ENCODE measurements around the gene DOC2B. TPM values are rescaled to one million over a fixed set of nuclear protein-coding genes. Genes with fewer than 3 reads are reported as not detected.

The DOC2B gene
- total and polyA plus RNA-seq, 2 of the 13 experiments (the other 11 are each of a cell fraction or from before 2014, with no cell fraction given): 0.09 to 0.22 TPM

- H3K9me3 ChIP-seq (ENCODE audit: low read length): no peaks in the 10 kb centered on the region
- no peak overlapping the region for H3K4me3 ChIP-seq (replicated peaks in 1 of 3; ENCODE audit: insufficient read depth in 1 of 3, low read depth in 2 of 3, low read length in 3 of 3)
- TF ChIP-seq ZNF264 (CRISPR knock-in tag; IDR thresholded peaks at IDR 0.05) (no peak), STAG1 (CRISPR knock-in tag; IDR thresholded peaks at IDR 0.05) (no peak), KLF9 (CRISPR knock-in tag; IDR thresholded peaks at IDR 0.05; ENCODE audit: low read depth) (no peak), NFYB (CRISPR knock-in tag; IDR thresholded peaks at IDR 0.05) (no peak), GTF3A (CRISPR knock-in tag; conservative IDR thresholded peaks at IDR 0.05) (no peak), ZNF563 (CRISPR knock-in tag; IDR thresholded peaks at IDR 0.05) (no peak), ZNF446 (CRISPR knock-in tag; IDR thresholded peaks at IDR 0.05) (no peak), NFKBIZ (CRISPR knock-in tag; IDR thresholded peaks at IDR 0.05) (no peak)
- H4K20me1 ChIP-seq (ENCODE audit: insufficient read depth, low read length): no peaks in the 10 kb centered on the region
- H2AFZ ChIP-seq (ENCODE audit: low read length): no peak overlapping the region
- ChIA-PET CTCF (ENCODE audit: low intra/inter-chr PET ratio, low total read pairs) (no interaction called here), POLR2A (no interaction called here)
- FAIRE-seq (no peak), ATAC-seq (no peak), DNase-seq (ENCODE audit: low spot score) (no peak)
- H3K27ac ChIP-seq (ENCODE audit: extremely low read length, insufficient read depth, low read length): no peak overlapping the region
- H3K4me1 ChIP-seq (ENCODE audit: insufficient read depth, low read length): no peaks in the 10 kb centered on the region
- H3K36me3 ChIP-seq (replicated peaks in 1 of 2; ENCODE audit: control insufficient read depth in 1 of 2, insufficient read depth in 2 of 2, low read length in 2 of 2): peaks cover 3 to 5% of the 10 kb centered on the region in 2 experiments; a peak in 3 of 5 replicates
- intact Hi-C loops (cut with micrococcal nuclease; ENCODE audit: unreplicated experiment) (no loop called here), in situ Hi-C loops (cut with HindIII; ENCODE audit: extremely low pct_ligation_motif_present, low pct_unique_long_range_greater_than_20kb) (no loop called here)
- BruUV-seq (replicated peaks): no TSS peak
- no peaks in the 10 kb centered on the region for H3K27me3 ChIP-seq (ENCODE audit: control insufficient read depth in 1 of 2, insufficient read depth in 2 of 2, low read length in 2 of 2)
- no peak overlapping the region for H3K4me2 ChIP-seq (ENCODE audit: low read depth, low read length)
- H3K79me2 ChIP-seq (ENCODE audit: insufficient read depth, low read length): no peaks in the 10 kb centered on the region
- WGBS (ENCODE audit: low lambda C conversion rate): 96% methylated on average over 19 of the region's 25 CpGs
- no peak overlapping the region for H3K9ac ChIP-seq (ENCODE audit: insufficient read depth, low read depth, low read length)
Measured at GRCh38 chr17:213286-214105, 32.0 kb upstream of the DOC2B start.

DNA sequence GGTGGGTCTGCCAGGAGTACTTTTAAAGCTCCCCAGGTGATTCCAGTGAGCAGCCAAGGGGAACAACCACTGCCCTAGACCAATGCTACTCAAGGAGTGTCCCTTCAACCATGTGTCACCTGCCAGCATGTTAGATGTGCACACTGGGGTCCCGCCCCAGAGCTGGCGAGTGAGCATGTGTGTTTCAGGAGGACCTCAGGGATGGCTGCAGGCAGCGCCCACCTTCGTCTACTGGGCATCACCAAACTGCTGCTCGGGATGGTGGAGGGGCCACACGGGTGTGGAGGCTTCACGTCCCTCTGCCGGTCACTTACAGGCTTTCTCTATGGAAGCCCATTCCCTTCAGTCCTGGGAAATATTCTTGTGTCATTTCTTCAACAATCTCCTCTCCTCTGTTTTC lies 29.0 kb upstream of the DOC2B start:
- no peak overlapping the region for H3K4me3 ChIP-seq (replicated peaks in 1 of 3; ENCODE audit: insufficient read depth in 1 of 3, low read depth in 2 of 3, low read length in 3 of 3)
- H2AFZ ChIP-seq (ENCODE audit: low read length): no peak overlapping the region
- H3K79me2 ChIP-seq (ENCODE audit: insufficient read depth, low read length): no peaks in the 10 kb centered on the region
- no peak overlapping the region for H3K27ac ChIP-seq (ENCODE audit: extremely low read length, insufficient read depth, low read length)
- no peaks in the 10 kb centered on the region for H3K4me1 ChIP-seq (ENCODE audit: insufficient read depth, low read length)
- intact Hi-C loops (cut with micrococcal nuclease; ENCODE audit: unreplicated experiment) (no loop called here), in situ Hi-C loops (cut with HindIII; ENCODE audit: extremely low pct_ligation_motif_present, low pct_unique_long_range_greater_than_20kb) (no loop called here)
- ChIA-PET POLR2A (no interaction called here), CTCF (ENCODE audit: low intra/inter-chr PET ratio, low total read pairs) (no interaction called here)
- no peak for DNase-seq (ENCODE audit: low spot score)
- no peak overlapping the region for H3K4me2 ChIP-seq (ENCODE audit: low read depth, low read length)
- H3K27me3 ChIP-seq (ENCODE audit: control insufficient read depth in 1 of 2, insufficient read depth in 2 of 2, low read length in 2 of 2): no peaks in the 10 kb centered on the region
- WGBS (ENCODE audit: low lambda C conversion rate): 86% methylated on average over 4 of the region's 8 CpGs
- BruUV-seq (replicated peaks): no TSS peak
- ATAC-seq: no peak
- H4K20me1 ChIP-seq (ENCODE audit: insufficient read depth, low read length): no peaks in the 10 kb centered on the region
- no peak for FAIRE-seq
- H3K36me3 ChIP-seq (replicated peaks in 1 of 2; ENCODE audit: control insufficient read depth in 1 of 2, insufficient read depth in 2 of 2, low read length in 2 of 2): peaks cover 3 to 5% of the 10 kb centered on the region in 2 experiments; a peak in 3 of 5 replicates
- no peaks in the 10 kb centered on the region for H3K9me3 ChIP-seq (ENCODE audit: low read length)
- no peak overlapping the region for H3K9ac ChIP-seq (ENCODE audit: insufficient read depth, low read depth, low read length)
- no peak for TF ChIP-seq SMC3 (IDR thresholded peaks at IDR 0.05; ENCODE audit: low read length)
- TF ChIP-seq RBM39 (IDR thresholded peaks at IDR 0.05; ENCODE audit: low read depth, low read length, poor library complexity, severe bottlenecking): no peak
- TF ChIP-seq, protein P1, sequence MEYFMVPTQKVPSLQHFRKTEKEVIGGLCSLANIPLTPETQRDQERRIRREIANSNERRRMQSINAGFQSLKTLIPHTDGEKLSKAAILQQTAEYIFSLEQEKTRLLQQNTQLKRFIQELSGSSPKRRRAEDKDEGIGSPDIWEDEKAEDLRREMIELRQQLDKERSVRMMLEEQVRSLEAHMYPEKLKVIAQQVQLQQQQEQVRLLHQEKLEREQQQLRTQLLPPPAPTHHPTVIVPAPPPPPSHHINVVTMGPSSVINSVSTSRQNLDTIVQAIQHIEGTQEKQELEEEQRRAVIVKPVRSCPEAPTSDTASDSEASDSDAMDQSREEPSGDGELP (IDR thresholded peaks at IDR 0.05; ENCODE audit: borderline replicate concordance, low read depth): no peak
- TF ChIP-seq, protein P2, sequence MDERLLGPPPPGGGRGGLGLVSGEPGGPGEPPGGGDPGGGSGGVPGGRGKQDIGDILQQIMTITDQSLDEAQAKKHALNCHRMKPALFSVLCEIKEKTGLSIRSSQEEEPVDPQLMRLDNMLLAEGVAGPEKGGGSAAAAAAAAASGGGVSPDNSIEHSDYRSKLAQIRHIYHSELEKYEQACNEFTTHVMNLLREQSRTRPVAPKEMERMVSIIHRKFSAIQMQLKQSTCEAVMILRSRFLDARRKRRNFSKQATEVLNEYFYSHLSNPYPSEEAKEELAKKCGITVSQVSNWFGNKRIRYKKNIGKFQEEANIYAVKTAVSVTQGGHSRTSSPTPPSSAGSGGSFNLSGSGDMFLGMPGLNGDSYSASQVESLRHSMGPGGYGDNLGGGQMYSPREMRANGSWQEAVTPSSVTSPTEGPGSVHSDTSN (CRISPR knock-in tag; IDR thresholded peaks at IDR 0.05): no peak
- TF ChIP-seq ZNF567 (CRISPR knock-in tag; IDR thresholded peaks at IDR 0.05; ENCODE audit: borderline replicate concordance): no peak
- TF ChIP-seq PAX8 (CRISPR knock-in tag; IDR thresholded peaks at IDR 0.05; ENCODE audit: borderline replicate concordance): no peak
- no peak for TF ChIP-seq YEATS4 (CRISPR knock-in tag; IDR thresholded peaks at IDR 0.05; ENCODE audit: borderline replicate concordance)
- no peak for TF ChIP-seq ZUFSP (CRISPR knock-in tag; IDR thresholded peaks at IDR 0.05; ENCODE audit: borderline replicate concordance)
- no peak for TF ChIP-seq MIXL1 (CRISPR knock-in tag; IDR thresholded peaks at IDR 0.05)

Measured in HepG2 (cell line).